ENCODE results near the gene MYBPC2.

DNA sequence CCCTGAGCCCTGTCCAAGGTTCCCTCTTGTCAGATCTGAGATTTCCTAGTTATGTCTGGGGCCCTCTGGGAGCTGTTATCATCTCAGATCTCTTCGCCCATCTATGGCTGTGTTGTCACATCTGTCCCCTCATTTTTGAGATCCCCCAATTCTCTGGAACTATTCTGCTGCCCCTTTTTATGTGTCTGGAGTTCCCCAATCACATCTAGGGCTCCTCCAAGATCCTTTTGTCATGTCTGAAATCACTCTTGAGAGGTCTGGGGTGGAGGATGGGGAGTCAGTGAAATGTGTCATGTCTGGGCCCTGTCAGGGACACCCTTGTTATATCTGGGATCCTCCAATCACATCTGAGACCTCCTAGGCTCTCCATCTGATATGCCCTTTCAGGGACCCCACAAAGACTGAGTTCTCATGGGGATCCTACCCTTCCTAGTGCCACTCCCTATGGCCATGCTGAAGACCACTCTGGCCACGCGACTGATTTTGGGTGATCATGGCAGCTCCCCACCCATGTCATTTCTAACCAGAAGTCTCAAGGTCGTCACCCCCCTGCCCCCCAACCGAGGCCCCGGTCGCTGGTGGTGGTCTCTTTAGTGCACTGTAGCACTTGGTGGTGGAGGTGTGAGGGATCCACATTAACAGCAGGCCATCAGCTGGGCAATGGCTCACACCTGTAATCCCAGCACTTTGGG, 3.8 kb upstream of the MYBPC2 start:
- no peak for TF ChIP-seq CTCF (conservative IDR thresholded peaks at IDR 0.05 in 1 of 2, IDR thresholded peaks at IDR 0.05 in 1 of 2; ENCODE audit: extremely low read depth in 1 of 2, insufficient read depth in 1 of 2, low read depth in 1 of 2, low read length in 2 of 2)
- no peak for TF ChIP-seq EZH2 (IDR thresholded peaks at IDR 0.05; ENCODE audit: borderline replicate concordance, low read length)
